ENCODE measurements around the gene SKOR1. TPM values are rescaled to one million over a fixed set of nuclear protein-coding genes. Genes with fewer than 3 reads are reported as not detected.
A peak's percentile ranks its signal among the peaks of the same experiment; 100 is the strongest.

SKOR1 gene
- total and polyA plus RNA-seq, 2 of the 4 experiments (the other 2 are of a cell fraction) = 0.03 TPM; not detected in 1

DNA sequence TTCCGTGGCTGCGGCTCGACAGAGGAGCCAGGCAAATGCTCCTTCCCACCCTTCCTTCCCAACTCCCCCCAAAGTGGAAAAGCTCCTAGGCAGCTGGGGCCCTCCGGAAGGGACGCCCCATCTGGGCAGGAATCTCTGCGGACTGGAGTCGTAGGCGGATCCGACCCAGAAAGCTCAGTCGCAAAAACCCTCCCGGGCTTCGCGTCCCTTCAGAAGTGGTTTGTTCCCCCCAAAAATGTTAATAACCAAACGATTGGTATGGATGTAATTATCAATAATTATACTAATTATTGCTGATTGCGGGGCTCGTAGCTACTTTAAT is 10.8 kb downstream of the SKOR1 start:
- Histone ChIP-seq H4K8ac (ENCODE audit: low read depth in 2 of 2, low read length in 2 of 2) (no peak overlapping the region), H3K56ac (ENCODE audit: extremely low read depth, insufficient read depth, low read length) (no peak overlapping the region), H3K79me1 (ENCODE audit: low read depth in 1 of 2, low read length in 2 of 2) (no peaks in the 10 kb centered on the region), H3K14ac (replicated peaks; ENCODE audit: low read depth, low read length) (no peak overlapping the region), H3K36me3 (ENCODE audit: control insufficient read depth, insufficient read depth, low read length) (no peaks in the 10 kb centered on the region), H3K4me1 (ENCODE audit: control insufficient read depth, insufficient read depth, low read length) (peaks cover 2% of the 10 kb centered on the region; the same call in 1 of the 2 replicates), H3K27me3 (ENCODE audit: control insufficient read depth, insufficient read depth, low read length) (peaks cover 62% of the 10 kb centered on the region), H3K4ac (ENCODE audit: low read depth, low read length) (no peak overlapping the region), H3K4me2 (ENCODE audit: low read depth, low read length) (peak overlapping the region; percentile 21; the same call in 1 of the 2 replicates), H4K91ac (ENCODE audit: insufficient read depth, low read depth, low read length) (no peak overlapping the region), H2BK5ac (ENCODE audit: low read depth, low read length, poor library complexity, severe bottlenecking) (no peak overlapping the region), H4K5ac (ENCODE audit: low read depth, low read length) (no peak overlapping the region), H2AK5ac (ENCODE audit: low read depth, low read length) (no peak overlapping the region), H2BK120ac (ENCODE audit: low read depth, low read length) (no peak overlapping the region), H2BK15ac (ENCODE audit: low read depth, low read length) (no peak overlapping the region), H3K9me1 (ENCODE audit: insufficient read depth, low read length) (0 out of 2 replicates have a peak, but pooled peaks cover 4% of the 10 kb centered on the region), H3K9me3 (ENCODE audit: control insufficient read depth, insufficient read depth, low read length) (no peaks in the 10 kb centered on the region), H3K4me3 (ENCODE audit: insufficient read depth, low read depth, low read length) (peak overlapping the region; percentile 13; the same call in 1 of the 2 replicates), H2AK9ac (replicated peaks; ENCODE audit: low read depth, low read length, poor library complexity) (no peak overlapping the region), H4K20me1 (ENCODE audit: insufficient read depth, low read length) (no peaks in the 10 kb centered on the region), H3K23ac (ENCODE audit: low read depth, low read length) (no peak overlapping the region), H3K27ac (ENCODE audit: insufficient read depth, low read length) (no peak overlapping the region), H2BK20ac (ENCODE audit: low read depth, low read length) (no peak overlapping the region), H3K18ac (ENCODE audit: low read depth, low read length) (no peak overlapping the region), H3K9ac (ENCODE audit: low read depth, low read length) (no peak overlapping the region), H2AFZ (replicated peaks; ENCODE audit: low read length, poor library complexity) (peak overlapping the region; percentile 74)
- TF ChIP-seq NFE2L2 (IDR thresholded peaks at IDR 0.05; ENCODE audit: low read depth, low read length) = no peak
- TF ChIP-seq MXI1 (IDR thresholded peaks at IDR 0.05; ENCODE audit: borderline replicate concordance, low read depth, low read length) = no peak
- TF ChIP-seq RCOR1 (IDR thresholded peaks at IDR 0.05; ENCODE audit: insufficient replicate concordance, low read length) = no peak
- TF ChIP-seq RFX5 (IDR thresholded peaks at IDR 0.05; ENCODE audit: low read depth, low read length) = no peak
- no peak for TF ChIP-seq SMC3 (IDR thresholded peaks at IDR 0.05; ENCODE audit: low read depth, low read length)
- no peak for TF ChIP-seq FOS (IDR thresholded peaks at IDR 0.05; ENCODE audit: low read depth, low read length)
- TF ChIP-seq, protein P1, sequence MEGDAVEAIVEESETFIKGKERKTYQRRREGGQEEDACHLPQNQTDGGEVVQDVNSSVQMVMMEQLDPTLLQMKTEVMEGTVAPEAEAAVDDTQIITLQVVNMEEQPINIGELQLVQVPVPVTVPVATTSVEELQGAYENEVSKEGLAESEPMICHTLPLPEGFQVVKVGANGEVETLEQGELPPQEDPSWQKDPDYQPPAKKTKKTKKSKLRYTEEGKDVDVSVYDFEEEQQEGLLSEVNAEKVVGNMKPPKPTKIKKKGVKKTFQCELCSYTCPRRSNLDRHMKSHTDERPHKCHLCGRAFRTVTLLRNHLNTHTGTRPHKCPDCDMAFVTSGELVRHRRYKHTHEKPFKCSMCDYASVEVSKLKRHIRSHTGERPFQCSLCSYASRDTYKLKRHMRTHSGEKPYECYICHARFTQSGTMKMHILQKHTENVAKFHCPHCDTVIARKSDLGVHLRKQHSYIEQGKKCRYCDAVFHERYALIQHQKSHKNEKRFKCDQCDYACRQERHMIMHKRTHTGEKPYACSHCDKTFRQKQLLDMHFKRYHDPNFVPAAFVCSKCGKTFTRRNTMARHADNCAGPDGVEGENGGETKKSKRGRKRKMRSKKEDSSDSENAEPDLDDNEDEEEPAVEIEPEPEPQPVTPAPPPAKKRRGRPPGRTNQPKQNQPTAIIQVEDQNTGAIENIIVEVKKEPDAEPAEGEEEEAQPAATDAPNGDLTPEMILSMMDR (conservative IDR thresholded peaks at IDR 0.05; ENCODE audit: low read depth, low read length) = no peak
- TF ChIP-seq POLR2A (IDR thresholded peaks at IDR 0.05; ENCODE audit: low read depth, low read length) = no peak
- TF ChIP-seq CEBPB (IDR thresholded peaks at IDR 0.05; ENCODE audit: low read depth, low read length) = no peak
- TF ChIP-seq MAZ (IDR thresholded peaks at IDR 0.05; ENCODE audit: borderline replicate concordance, low read depth, low read length) = no peak
- TF ChIP-seq, protein P2, sequence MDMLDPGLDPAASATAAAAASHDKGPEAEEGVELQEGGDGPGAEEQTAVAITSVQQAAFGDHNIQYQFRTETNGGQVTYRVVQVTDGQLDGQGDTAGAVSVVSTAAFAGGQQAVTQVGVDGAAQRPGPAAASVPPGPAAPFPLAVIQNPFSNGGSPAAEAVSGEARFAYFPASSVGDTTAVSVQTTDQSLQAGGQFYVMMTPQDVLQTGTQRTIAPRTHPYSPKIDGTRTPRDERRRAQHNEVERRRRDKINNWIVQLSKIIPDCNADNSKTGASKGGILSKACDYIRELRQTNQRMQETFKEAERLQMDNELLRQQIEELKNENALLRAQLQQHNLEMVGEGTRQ (IDR thresholded peaks at IDR 0.05; ENCODE audit: low read depth, low read length) = no peak
- TF ChIP-seq, protein P3, sequence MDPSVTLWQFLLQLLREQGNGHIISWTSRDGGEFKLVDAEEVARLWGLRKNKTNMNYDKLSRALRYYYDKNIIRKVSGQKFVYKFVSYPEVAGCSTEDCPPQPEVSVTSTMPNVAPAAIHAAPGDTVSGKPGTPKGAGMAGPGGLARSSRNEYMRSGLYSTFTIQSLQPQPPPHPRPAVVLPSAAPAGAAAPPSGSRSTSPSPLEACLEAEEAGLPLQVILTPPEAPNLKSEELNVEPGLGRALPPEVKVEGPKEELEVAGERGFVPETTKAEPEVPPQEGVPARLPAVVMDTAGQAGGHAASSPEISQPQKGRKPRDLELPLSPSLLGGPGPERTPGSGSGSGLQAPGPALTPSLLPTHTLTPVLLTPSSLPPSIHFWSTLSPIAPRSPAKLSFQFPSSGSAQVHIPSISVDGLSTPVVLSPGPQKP (IDR thresholded peaks at IDR 0.05; ENCODE audit: borderline replicate concordance, low read depth, low read length) = no peak
- no peak for TF ChIP-seq RAD21 (IDR thresholded peaks at IDR 0.05; ENCODE audit: low read length)
- no peak for TF ChIP-seq MAFK (IDR thresholded peaks at IDR 0.05; ENCODE audit: low read depth, low read length)
- no peak for TF ChIP-seq BHLHE40 (IDR thresholded peaks at IDR 0.05; ENCODE audit: low read depth, low read length)
- TF ChIP-seq CHD1 (IDR thresholded peaks at IDR 0.05; ENCODE audit: low read depth, low read length) = no peak
- DNase-seq (no peak), ATAC-seq (ENCODE audit: low read depth) (no peak)
- ChIA-PET POLR2A (ENCODE audit: unreplicated experiment) (no interaction called here), CTCF (interaction anchor here (0.7 to 2.1 kb wide), 2 partner anchors 379 to 422 kb away, joined by 3 to 7 read pairs; no protein-coding TSS in a partner anchor)
- dilution Hi-C loops (cut with HindIII; ENCODE audit: low sequenced_read_pairs, unreplicated experiment) (no loop called here), intact Hi-C loops (cut with micrococcal nuclease) (loop anchor here (1.0 to 10.0 kb wide), 5 partner anchors 335 to 771 kb away; partner anchors contain the start of gene SMAD3), in situ Hi-C loops (cut with MboI; ENCODE audit: low sequenced_read_pairs) (loop anchor here (5.0 kb wide), 2 partner anchors 379 to 894 kb away; no protein-coding TSS in a partner anchor)
- BruUV-seq (replicated peaks) = no TSS peak
- WGBS, 2 experiments (ENCODE audit: extremely low coverage in 2 of 2, insufficient read length in 1 of 2) = no CpG with 5 or more reads among the region's 16 CpGs
